Erythroblast (primary cell): ENCODE measurements around the gene SPOP.

Experiments used
- GATA1 ChIP-seq: IDR thresholded peaks from 2 replicates; pipeline ENCODE4 v1.6.1; 2011; ENCODE audit warnings: low read depth, mild to moderate bottlenecking, control low read depth, low read length, moderate library complexity
- POLR2A ChIP-seq: IDR thresholded peaks from 2 replicates; pipeline ENCODE4 v1.6.1; 2011; ENCODE audit warnings: mild to moderate bottlenecking, low read length

DNA sequence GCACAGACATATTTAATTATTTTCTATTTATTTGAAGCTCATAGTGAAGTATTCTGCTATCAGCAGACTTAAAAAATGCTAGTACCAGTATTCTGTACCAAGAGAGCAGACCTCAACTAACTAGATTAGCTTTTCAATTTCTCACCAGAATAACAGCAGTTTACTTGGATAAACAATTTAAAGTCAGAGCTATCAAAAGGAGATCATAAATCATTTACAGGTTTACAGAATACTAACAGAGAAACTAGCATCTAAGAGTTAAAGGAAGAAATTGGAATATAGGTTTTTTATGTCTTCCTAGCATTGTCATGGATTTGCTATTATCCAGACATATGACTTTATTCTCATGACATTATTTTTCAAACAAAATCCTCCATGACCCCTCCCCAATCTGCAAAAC, 3.4 kb downstream of the SPOP start:
- no peak for TF ChIP-seq POLR2A
- TF ChIP-seq GATA1 = no peak
